T follicular helper cell (primary cell): ENCODE measurements around the gene RPLP2.

Experiments used
- DNase-seq: peaks from one replicate; pipeline ENCODE4 v3.0.0-alpha.2; 2020; ENCODE audit warnings: low read depth

RPLP2 gene

GRCh38 chr11:791658-792534, 17.9 kb upstream of the RPLP2 start:
- DNase-seq = no peak

- DNase-seq = no peak
Measured at GRCh38 chr11:792535-792821, 17.3 kb upstream of the RPLP2 start.

GRCh38 chr11:792873-793272, 16.9 kb upstream of the RPLP2 start:
- no peak for DNase-seq

GRCh38 chr11:793556-793955, 16.2 kb upstream of the RPLP2 start:
- no peak for DNase-seq

GRCh38 chr11:794013-794765, 15.6 kb upstream of the RPLP2 start:
- DNase-seq = no peak

GRCh38 chr11:794766-795633, 14.8 kb upstream of the RPLP2 start:
- no peak for DNase-seq

GRCh38 chr11:795634-796564, 13.9 kb upstream of the RPLP2 start:
- DNase-seq = peak; percentile 67

- DNase-seq = no peak
Measured at GRCh38 chr11:796565-797295, 13.0 kb upstream of the RPLP2 start.

- DNase-seq = peak; percentile 70
Measured at GRCh38 chr11:797296-798092, 12.3 kb upstream of the RPLP2 start.

- peak; percentile 72 for DNase-seq
Measured at GRCh38 chr11:798093-798713, 11.6 kb upstream of the RPLP2 start, which contains the start of gene SLC25A22. Gene SLC25A22, minus strand, starts transcription at chr11:798281. Its CDS starts 3,275 bp downstream, at chr11:795006.

GRCh38 chr11:799641-800316, 10.0 kb upstream of the RPLP2 start:
- no peak for DNase-seq

- no peak for DNase-seq
Measured at GRCh38 chr11:800473-800872, 9.3 kb upstream of the RPLP2 start.

GRCh38 chr11:801097-801780, 8.5 kb upstream of the RPLP2 start:
- DNase-seq = no peak

- DNase-seq = no peak
Measured at GRCh38 chr11:802018-802617, 7.6 kb upstream of the RPLP2 start.

- DNase-seq = no peak
Measured at GRCh38 chr11:802693-803466, 6.9 kb upstream of the RPLP2 start.

GRCh38 chr11:803467-803742, 6.4 kb upstream of the RPLP2 start:
- no peak for DNase-seq
